Activated naive CD4-positive, alpha-beta T cell treated with anti-CD3 and anti-CD28 coated beads for 36 hours (primary cell): ENCODE measurements around the gene SERPING1. TPM values are rescaled to one million over a fixed set of nuclear protein-coding genes. Genes with fewer than 3 reads are reported as not detected.

ENCODE experiments used
- CTCF ChIA-PET: fragments of 350-600 bp; sonication (Branson Sonifier 250); formaldehyde crosslinking; loops from one replicate; lab custom pipeline; 2021; ENCODE audit warnings: antibody characterized with exemption; lab: Charles Lee
- DNase-seq: peaks from one replicate; pipeline ENCODE4 v3.0.0-alpha.2; 2020
- H3K27ac Mint-ChIP-seq: one replicate; pipeline ENCODE4 v1.8.0; 2021; ENCODE audit warnings: mild to moderate bottlenecking, mixed read lengths
- H3K27me3 Mint-ChIP-seq: one replicate; pipeline ENCODE4 v1.8.0; 2021; ENCODE audit warnings: low read depth, mixed read lengths
- H3K36me3 Mint-ChIP-seq: one replicate; pipeline ENCODE4 v1.8.0; 2021; ENCODE audit warnings: low read depth, mixed read lengths
- H3K4me1 Mint-ChIP-seq: one replicate; pipeline ENCODE4 v1.8.0; 2021; ENCODE audit warnings: low read depth, mixed read lengths
- H3K4me3 Mint-ChIP-seq: one replicate; pipeline ENCODE4 v1.8.0; 2021; ENCODE audit warnings: mild to moderate bottlenecking, moderate library complexity, mixed read lengths
- H3K9me3 Mint-ChIP-seq: one replicate; pipeline ENCODE4 v1.8.0; 2021; ENCODE audit warnings: mixed read lengths
- intact Hi-C: fragments of 100-400 bp; cut with micrococcal nuclease; formaldehyde crosslinking; loops from one replicate; pipeline ENCODE4 v1.15.1; 2023
- total RNA-seq, 2 experiments: library from RNA; stranded (reverse); gene quantifications; one replicate each; pipeline ENCODE4 v1.2.3, GENCODE V29; 2021

The SERPING1 gene
- total RNA-seq, 2 experiments from 2014 or later, result 0.17 to 0.43 TPM

GRCh38 chr11:57567515-57568329 lies 29.8 kb upstream of the SERPING1 start, which contains the start of gene UBE2L6:
Gene UBE2L6 (minus strand): TSS chr11:57567672. CDS start chr11:57567611, 61 bp downstream.
- no peaks in the 10 kb centered on the region for H3K9me3 Mint-ChIP-seq
- H3K4me1 Mint-ChIP-seq, result peaks cover 39% of the 10 kb centered on the region
- no peaks in the 10 kb centered on the region for H3K27me3 Mint-ChIP-seq
- intact Hi-C loops, result loop anchor here (1.0 to 5.0 kb wide), 10 partner anchors 74 to 1575 kb away; partner anchors contain the start of genes FAM111A, SSRP1 and ZFP91
- peak; percentile 66 for DNase-seq
- CTCF ChIA-PET, result interaction anchor here (0.7 to 9.5 kb wide), 30 partner anchors 8 to 233 kb away, joined by 3 to 258 read pairs (median 4); partner anchors contain the start of gene YPEL4
- H3K4me3 Mint-ChIP-seq, result peak within 1 kb of the TSS; percentile 97
- peaks cover 16% of the 10 kb centered on the region for H3K36me3 Mint-ChIP-seq
- H3K27ac Mint-ChIP-seq, result peak within 1 kb of the TSS; percentile 96

GRCh38 chr11:57568330-57568766 lies 29.1 kb upstream of the SERPING1 start:
- peak overlapping the region; percentile 93 for H3K27ac Mint-ChIP-seq
- peaks cover 34% of the 10 kb centered on the region for H3K4me1 Mint-ChIP-seq
- intact Hi-C loops, result loop anchor here (1.0 to 5.0 kb wide), 5 partner anchors 73 to 1574 kb away; partner anchors contain the start of gene FAM111A
- peak; percentile 93 for DNase-seq
- CTCF ChIA-PET, result interaction anchor here (0.7 to 9.5 kb wide), 27 partner anchors 9 to 233 kb away, joined by 3 to 258 read pairs (median 4); partner anchors contain the start of gene YPEL4
- peak overlapping the region; percentile 97 for H3K4me3 Mint-ChIP-seq
- H3K9me3 Mint-ChIP-seq, result no peaks in the 10 kb centered on the region
- H3K36me3 Mint-ChIP-seq, result peaks cover 14% of the 10 kb centered on the region
- H3K27me3 Mint-ChIP-seq, result no peaks in the 10 kb centered on the region

GRCh38 chr11:57571606-57572005 lies 25.9 kb upstream of the SERPING1 start:
- H3K4me1 Mint-ChIP-seq, result peaks cover 11% of the 10 kb centered on the region
- peaks cover 4% of the 10 kb centered on the region for H3K27me3 Mint-ChIP-seq
- intact Hi-C loops, result no loop called here
- H3K36me3 Mint-ChIP-seq, result peaks cover 4% of the 10 kb centered on the region
- no peak overlapping the region for H3K27ac Mint-ChIP-seq
- H3K4me3 Mint-ChIP-seq, result no peak overlapping the region
- DNase-seq, result no peak
- CTCF ChIA-PET, result interaction anchor here (1.2 to 9.5 kb wide), 2 partner anchors 69 to 229 kb away, joined by 4 to 258 read pairs; no protein-coding TSS in a partner anchor
- no peaks in the 10 kb centered on the region for H3K9me3 Mint-ChIP-seq

GRCh38 chr11:57574061-57574460 lies 23.4 kb upstream of the SERPING1 start:
- no peak overlapping the region for H3K4me3 Mint-ChIP-seq
- no peaks in the 10 kb centered on the region for H3K36me3 Mint-ChIP-seq
- peaks cover 6% of the 10 kb centered on the region for H3K4me1 Mint-ChIP-seq
- intact Hi-C loops, result no loop called here
- no peaks in the 10 kb centered on the region for H3K9me3 Mint-ChIP-seq
- peaks cover 4% of the 10 kb centered on the region for H3K27me3 Mint-ChIP-seq
- no peak for DNase-seq
- no peak overlapping the region for H3K27ac Mint-ChIP-seq
- CTCF ChIA-PET, result interaction anchor here (9.5 kb wide), 1 partner anchor 67 kb away, joined by 258 read pairs; no protein-coding TSS in a partner anchor

- H3K4me3 Mint-ChIP-seq, result no peak overlapping the region
- no peak overlapping the region for H3K27ac Mint-ChIP-seq
- H3K36me3 Mint-ChIP-seq, result no peaks in the 10 kb centered on the region
- no peak for DNase-seq
- no peaks in the 10 kb centered on the region for H3K27me3 Mint-ChIP-seq
- no peaks in the 10 kb centered on the region for H3K4me1 Mint-ChIP-seq
- CTCF ChIA-PET, result interaction anchor here (0.6 to 1.7 kb wide), 2 partner anchors 16 to 58 kb away, joined by 4 to 5 read pairs; partner anchors contain the start of gene UBE2L6
- no peaks in the 10 kb centered on the region for H3K9me3 Mint-ChIP-seq
- intact Hi-C loops, result loop anchor here (10.0 kb wide), 1 partner anchor 820 kb away; no protein-coding TSS in a partner anchor
Observed at GRCh38 chr11:57584341-57584740, 13.1 kb upstream of the SERPING1 start.

- DNase-seq, result no peak
- no peaks in the 10 kb centered on the region for H3K27me3 Mint-ChIP-seq
- no peak overlapping the region for H3K27ac Mint-ChIP-seq
- CTCF ChIA-PET, result no interaction called here
- H3K4me3 Mint-ChIP-seq, result no peak overlapping the region
- H3K4me1 Mint-ChIP-seq, result no peaks in the 10 kb centered on the region
- intact Hi-C loops, result loop anchor here (10.0 kb wide), 1 partner anchor 820 kb away; no protein-coding TSS in a partner anchor
- no peaks in the 10 kb centered on the region for H3K9me3 Mint-ChIP-seq
- H3K36me3 Mint-ChIP-seq, result no peaks in the 10 kb centered on the region
Observed at GRCh38 chr11:57585301-57585700, 12.2 kb upstream of the SERPING1 start.

GRCh38 chr11:57586711-57587245 lies 10.7 kb upstream of the SERPING1 start:
- no peak overlapping the region for H3K27ac Mint-ChIP-seq
- no peaks in the 10 kb centered on the region for H3K9me3 Mint-ChIP-seq
- no peaks in the 10 kb centered on the region for H3K4me1 Mint-ChIP-seq
- CTCF ChIA-PET, result interaction anchor here (0.6 to 1.0 kb wide), 3 partner anchors 54 to 80 kb away, joined by 3 to 5 read pairs (median 3); no protein-coding TSS in a partner anchor
- no peak for DNase-seq
- intact Hi-C loops, result loop anchor here (10.0 kb wide), 1 partner anchor 822 kb away; no protein-coding TSS in a partner anchor
- no peaks in the 10 kb centered on the region for H3K27me3 Mint-ChIP-seq
- no peaks in the 10 kb centered on the region for H3K36me3 Mint-ChIP-seq
- no peak overlapping the region for H3K4me3 Mint-ChIP-seq

- H3K4me1 Mint-ChIP-seq, result no peaks in the 10 kb centered on the region
- no peaks in the 10 kb centered on the region for H3K36me3 Mint-ChIP-seq
- H3K4me3 Mint-ChIP-seq, result no peak overlapping the region
- no peak overlapping the region for H3K27ac Mint-ChIP-seq
- intact Hi-C loops, result loop anchor here (10.0 kb wide), 1 partner anchor 823 kb away; no protein-coding TSS in a partner anchor
- no peak for DNase-seq
- CTCF ChIA-PET, result no interaction called here
- H3K27me3 Mint-ChIP-seq, result no peaks in the 10 kb centered on the region
- no peaks in the 10 kb centered on the region for H3K9me3 Mint-ChIP-seq
Observed at GRCh38 chr11:57588046-57588710, 9.3 kb upstream of the SERPING1 start.

GRCh38 chr11:57596266-57596885 lies 1.1 kb upstream of the SERPING1 start:
- Mint-ChIP-seq H3K36me3 (no peaks in the 10 kb centered on the region), H3K9me3 (no peaks in the 10 kb centered on the region), H3K27me3 (peaks cover 17% of the 10 kb centered on the region), H3K27ac (no peak overlapping the region), H3K4me1 (peaks cover 3% of the 10 kb centered on the region), H3K4me3 (no peak overlapping the region)
- DNase-seq, result no peak
- intact Hi-C loops, result no loop called here
- CTCF ChIA-PET, result interaction anchor here (1.4 to 1.8 kb wide), 3 partner anchors 43 to 48 kb away, joined by 3 to 6 read pairs (median 3); no protein-coding TSS in a partner anchor

- Mint-ChIP-seq H3K4me3 (no peak overlapping the region), H3K4me1 (peaks cover 3% of the 10 kb centered on the region), H3K27me3 (peaks cover 17% of the 10 kb centered on the region), H3K27ac (no peak overlapping the region), H3K36me3 (no peaks in the 10 kb centered on the region), H3K9me3 (no peaks in the 10 kb centered on the region)
- DNase-seq, result no peak
- intact Hi-C loops, result no loop called here
- CTCF ChIA-PET, result interaction anchor here (0.9 kb wide), 1 partner anchor 9 kb away, joined by 3 read pairs; no protein-coding TSS in a partner anchor
Observed at GRCh38 chr11:57597916-57598830, 688 bp downstream of the SERPING1 start.
